T-helper 1 cell (primary cell): ENCODE data around the gene C6orf62.
"Not testable (repeated sequence)": the region's sequence is repeated elsewhere in the genome, so short reads cannot be mapped to it uniquely, and the experiment has no call there.

Experiments used
- DNase-seq, 5 donors: peaks; one replicate each; pipeline ENCODE4 v3.0.0-alpha.2; 2012 to 2020

The C6orf62 gene

DNA sequence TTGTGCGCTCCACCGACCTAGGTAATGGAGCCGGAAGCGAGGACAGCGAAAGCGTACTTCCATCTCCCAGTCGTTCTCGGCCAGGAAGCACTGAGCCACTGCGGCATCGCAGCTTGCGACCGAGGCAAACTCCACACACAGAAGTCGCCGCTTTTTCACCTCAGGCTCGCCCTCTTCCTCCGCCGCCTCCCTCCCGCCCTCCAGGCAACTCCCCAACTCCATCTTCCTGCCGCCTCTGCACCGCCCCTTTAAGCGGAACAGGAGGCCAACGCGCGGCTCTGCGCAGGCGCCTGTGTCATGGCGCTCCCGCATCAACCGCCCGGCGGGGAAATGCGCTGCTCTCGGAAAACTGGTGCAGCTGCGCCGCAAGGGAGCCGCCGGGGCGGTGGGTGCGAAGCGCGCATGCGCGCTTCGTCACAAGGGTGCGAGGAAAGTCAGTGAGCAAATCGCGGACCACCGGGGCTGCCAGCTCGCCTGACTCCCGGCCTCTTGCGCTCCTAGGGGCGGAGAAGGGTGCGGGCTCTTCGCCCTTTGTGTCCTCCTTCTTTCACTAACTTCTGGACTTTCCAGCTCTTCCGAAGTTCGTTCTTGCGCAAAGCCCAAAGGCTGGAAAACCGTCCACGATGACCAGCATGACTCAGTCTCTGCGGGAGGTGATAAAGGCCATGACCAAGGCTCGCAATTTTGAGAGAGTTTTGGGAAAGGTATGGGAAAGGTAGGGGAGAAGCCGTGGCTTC, 52.1 kb downstream of the C6orf62 start, which contains the start of the genes ACOT13 and TDP2:
TSS of gene ACOT13 (plus strand) at position 437 of the 737 bp plus-strand sequence. CDS start at position 624, 187 bp downstream.
TSS of gene TDP2 (minus strand) at position 259 of the 737 bp plus-strand sequence. CDS start at position 222, 37 bp downstream.
- DNase-seq, result peak; percentile 94 to 98 (median 96)

DNA sequence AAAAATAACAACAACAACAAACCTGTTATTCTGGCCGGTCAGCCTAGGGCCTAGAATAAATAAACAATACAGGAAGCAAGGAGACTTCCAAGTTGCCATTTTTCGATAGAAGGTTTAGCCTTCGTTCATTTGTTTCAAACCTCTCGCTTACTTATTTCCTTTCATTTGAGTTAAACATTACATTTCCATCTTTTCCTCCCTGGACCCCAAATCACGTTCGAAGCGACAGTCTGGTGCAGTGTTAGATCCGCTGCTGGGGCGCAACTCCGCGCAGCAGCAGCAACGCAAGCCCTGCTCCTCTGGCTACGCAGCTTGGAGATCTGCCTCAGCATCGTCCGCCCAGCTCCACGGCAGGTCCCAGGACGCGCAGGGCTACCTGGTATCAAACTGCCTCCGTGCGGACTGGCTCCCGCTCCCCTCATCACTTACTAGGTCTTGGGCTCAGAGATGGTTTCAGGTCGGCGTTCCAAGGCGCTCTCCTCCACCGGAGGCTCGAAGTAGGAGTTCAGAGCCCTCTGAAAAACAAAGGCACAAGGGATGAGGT, 52.8 kb downstream of the C6orf62 start:
- peak in 3 of 5 donors; percentile 14 to 64 (median 29) for DNase-seq

DNA sequence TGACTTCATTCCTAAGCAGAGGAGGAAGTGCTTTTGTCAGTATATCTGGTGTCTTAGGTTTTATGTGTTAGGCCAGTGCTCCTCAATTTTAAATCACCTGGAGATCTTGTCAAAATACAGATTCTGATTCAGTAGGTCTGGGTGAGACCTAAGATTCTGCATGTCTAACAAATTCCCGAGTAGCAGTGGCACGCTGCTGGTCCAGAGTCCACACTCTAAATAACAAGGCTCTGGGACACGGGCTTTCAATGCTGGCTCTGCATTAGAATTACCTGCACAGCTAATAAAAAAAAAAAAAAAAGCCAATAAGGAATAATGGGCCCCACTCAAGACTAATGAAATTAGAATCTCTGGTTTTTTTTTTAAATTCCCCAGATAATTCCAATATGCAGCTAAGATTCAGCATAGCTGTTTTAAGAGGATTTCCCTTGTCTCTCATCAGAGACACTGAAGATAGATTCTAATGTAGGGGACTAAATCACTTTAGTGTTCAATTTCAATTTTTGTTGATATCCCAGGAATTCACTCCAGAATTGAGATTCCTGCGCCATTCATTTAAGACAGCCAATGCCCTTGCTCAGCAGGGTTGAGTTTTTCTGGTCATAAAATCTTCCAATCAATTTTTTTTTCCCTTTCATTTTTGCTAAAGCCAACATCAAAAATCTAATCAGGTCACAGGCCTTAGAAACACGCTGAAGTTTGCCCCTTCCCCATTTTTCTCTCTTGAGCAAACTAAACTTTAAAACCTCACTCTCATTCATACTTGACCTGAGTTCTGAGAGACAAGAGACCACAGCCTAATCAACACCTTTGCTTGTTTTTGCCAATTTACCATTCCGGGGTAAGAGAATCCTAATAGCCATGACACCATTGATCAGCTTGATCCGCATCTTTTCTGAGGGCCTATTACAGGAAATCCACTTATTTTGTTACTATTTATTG, 54.6 kb downstream of the C6orf62 start:
- no peak for DNase-seq

DNA sequence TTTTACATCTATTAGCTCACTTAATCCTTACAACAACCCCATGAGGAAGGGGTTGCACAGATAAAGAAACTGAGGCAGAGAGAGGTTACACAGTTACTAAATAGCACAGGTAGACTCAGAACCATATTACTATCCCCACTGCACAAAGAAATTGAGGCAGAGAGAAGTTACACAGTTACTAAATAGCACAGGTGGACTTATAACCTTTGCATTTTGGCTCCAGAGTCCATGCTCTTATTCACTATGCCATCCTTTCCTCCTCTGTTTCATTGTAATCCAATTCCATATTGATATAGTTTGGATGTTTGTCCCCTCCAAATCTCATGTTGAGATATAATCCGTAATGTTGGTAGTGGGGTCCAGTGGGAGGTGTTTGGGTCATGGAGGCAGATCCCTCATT, 55.8 kb downstream of the C6orf62 start:
- DNase-seq, result no peak

- no peak for DNase-seq
These were observed 56.7 kb downstream of the C6orf62 start for GRCh38 chr6:24662236-24662635.

GRCh38 chr6:24661759-24662158, 57.2 kb downstream of the C6orf62 start:
- DNase-seq, result not testable (repeated sequence)

DNA sequence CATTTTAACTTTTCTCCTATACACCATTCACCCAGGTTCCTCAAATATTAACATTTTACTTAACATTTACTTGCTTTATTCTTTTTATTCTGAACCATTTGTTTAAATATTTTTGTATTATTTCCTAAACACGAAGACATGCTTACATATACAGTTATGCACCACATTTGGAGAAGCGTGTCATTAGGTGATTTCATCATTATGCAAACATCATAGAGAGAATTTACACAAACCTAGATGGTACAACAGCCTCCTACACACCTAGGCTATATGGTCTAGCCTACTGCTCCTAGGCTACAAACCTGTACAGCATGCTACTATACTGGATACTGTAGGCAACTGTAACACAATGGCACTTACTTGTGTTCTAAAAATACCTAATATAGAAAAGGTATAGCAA, 58.8 kb downstream of the C6orf62 start:
- DNase-seq, result no peak

GRCh38 chr6:24659561-24659960, 59.4 kb downstream of the C6orf62 start:
- no peak for DNase-seq

GRCh38 chr6:24658573-24659560, 60.1 kb downstream of the C6orf62 start:
- no peak for DNase-seq

DNA sequence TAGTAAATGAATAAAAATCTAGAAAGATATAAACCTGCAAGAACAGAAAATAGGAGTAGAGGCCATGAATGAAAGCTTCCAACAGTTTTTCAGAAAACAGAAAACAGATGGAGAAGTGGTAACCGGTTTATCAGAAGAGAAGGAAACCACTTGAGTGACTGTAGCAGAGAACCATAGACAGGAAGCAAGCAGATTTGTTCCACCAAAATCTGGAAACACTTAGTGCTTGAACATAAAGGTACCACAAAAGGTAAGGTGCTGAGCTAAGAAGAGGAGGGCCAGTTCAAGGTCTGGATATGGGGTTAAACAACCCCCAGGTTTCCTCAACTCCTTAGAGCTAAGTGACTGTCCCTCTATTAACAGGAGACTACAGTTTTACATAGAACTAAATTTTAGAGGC, 63.7 kb downstream of the C6orf62 start:
- DNase-seq, result no peak
